ENCODE data around the gene GJA3. TPM values are rescaled to one million over a fixed set of nuclear protein-coding genes. Genes with fewer than 3 reads are reported as not detected.

The GJA3 gene
- total and polyA plus RNA-seq, 2 donors (not counting 1 experiment from before 2014, with no cell fraction given) = 0.33 to 0.44 TPM

GRCh38 chr13:20121159-20121525, 39.7 kb downstream of the GJA3 start:
- no peaks in the 10 kb centered on the region for H3K27me3 ChIP-seq (ENCODE audit: control insufficient read depth, insufficient read depth, low read length)
- peak overlapping the region in 1 of 4 experiments; percentile 45 for H3K4me3 ChIP-seq (replicated peaks in 1 of 4; ENCODE audit: control extremely low read depth in 1 of 4, insufficient read depth in 1 of 4, low read depth in 3 of 4, low read length in 4 of 4)
- TF ChIP-seq EZH2 (IDR thresholded peaks at IDR 0.05; ENCODE audit: low read length, missing control alignments) (no peak), CTCF (conservative IDR thresholded peaks at IDR 0.05 in 1 of 2, IDR thresholded peaks at IDR 0.05 in 1 of 2; ENCODE audit: low read depth in 1 of 2, low read length in 2 of 2) (no peak)
- no peak overlapping the region for H3K4me2 ChIP-seq (ENCODE audit: extremely low read depth, insufficient read depth, low read length)
- H4K20me1 ChIP-seq (ENCODE audit: control insufficient read depth, extremely low read depth, insufficient read depth, low read length) = no peaks in the 10 kb centered on the region
- no peaks in the 10 kb centered on the region for H3K9me3 ChIP-seq (ENCODE audit: control insufficient read depth, insufficient read depth, low read depth, low read length)
- peaks cover 10% of the 10 kb centered on the region for H3K4me1 ChIP-seq (ENCODE audit: control insufficient read depth, extremely low read depth, insufficient read depth, low read length)
- no peak overlapping the region for H3K9ac ChIP-seq (ENCODE audit: insufficient read depth, low read length)
- DNase-seq (ENCODE audit: low read depth in 2 of 2) = peak in 1 of 2 donors; percentile 39
- no peaks in the 10 kb centered on the region for H3K36me3 ChIP-seq (ENCODE audit: control insufficient read depth, insufficient read depth, low read length)
- H3K27ac ChIP-seq (ENCODE audit: insufficient read depth, low read length) = no peak overlapping the region
- H2AFZ ChIP-seq (ENCODE audit: low read length) = no peak overlapping the region
- H3K79me2 ChIP-seq (ENCODE audit: control insufficient read depth, insufficient read depth, low read length) = no peaks in the 10 kb centered on the region

GRCh38 chr13:20119960-20120359, 40.9 kb downstream of the GJA3 start:
- no peaks in the 10 kb centered on the region for H3K79me2 ChIP-seq (ENCODE audit: control insufficient read depth, insufficient read depth, low read length)
- H4K20me1 ChIP-seq (ENCODE audit: control insufficient read depth, extremely low read depth, insufficient read depth, low read length) = no peaks in the 10 kb centered on the region
- peaks cover 5% of the 10 kb centered on the region for H3K4me1 ChIP-seq (ENCODE audit: control insufficient read depth, extremely low read depth, insufficient read depth, low read length)
- no peak overlapping the region for H3K27ac ChIP-seq (ENCODE audit: insufficient read depth, low read length)
- H3K9me3 ChIP-seq (ENCODE audit: control insufficient read depth, insufficient read depth, low read depth, low read length) = no peaks in the 10 kb centered on the region
- no peak for TF ChIP-seq EZH2 (IDR thresholded peaks at IDR 0.05; ENCODE audit: low read length, missing control alignments)
- TF ChIP-seq CTCF (conservative IDR thresholded peaks at IDR 0.05 in 1 of 2, IDR thresholded peaks at IDR 0.05 in 1 of 2; ENCODE audit: low read depth in 1 of 2, low read length in 2 of 2) = no peak
- H3K27me3 ChIP-seq (ENCODE audit: control insufficient read depth, insufficient read depth, low read length) = no peaks in the 10 kb centered on the region
- DNase-seq (ENCODE audit: low read depth in 2 of 2) = no peak
- no peak overlapping the region for H2AFZ ChIP-seq (ENCODE audit: low read length)
- H3K36me3 ChIP-seq (ENCODE audit: control insufficient read depth, insufficient read depth, low read length) = no peaks in the 10 kb centered on the region
- H3K4me3 ChIP-seq (replicated peaks in 1 of 4; ENCODE audit: control extremely low read depth in 1 of 4, insufficient read depth in 1 of 4, low read depth in 3 of 4, low read length in 4 of 4) = peak overlapping the region in 1 of 4 experiments; percentile 45
- H3K9ac ChIP-seq (ENCODE audit: insufficient read depth, low read length) = no peak overlapping the region
- peak overlapping the region; percentile 29 for H3K4me2 ChIP-seq (ENCODE audit: extremely low read depth, insufficient read depth, low read length)

- no peak for TF ChIP-seq CTCF (conservative IDR thresholded peaks at IDR 0.05 in 1 of 2, IDR thresholded peaks at IDR 0.05 in 1 of 2; ENCODE audit: low read depth in 1 of 2, low read length in 2 of 2)
- no peak for TF ChIP-seq EZH2 (IDR thresholded peaks at IDR 0.05; ENCODE audit: low read length, missing control alignments)
- H2AFZ ChIP-seq (ENCODE audit: low read length) = peak overlapping the region; percentile 89
- no peaks in the 10 kb centered on the region for H3K9me3 ChIP-seq (ENCODE audit: control insufficient read depth, insufficient read depth, low read depth, low read length)
- H3K79me2 ChIP-seq (ENCODE audit: control insufficient read depth, insufficient read depth, low read length) = no peaks in the 10 kb centered on the region
- H3K27ac ChIP-seq (ENCODE audit: insufficient read depth, low read length) = peak overlapping the region; percentile 62
- H3K4me1 ChIP-seq (ENCODE audit: control insufficient read depth, extremely low read depth, insufficient read depth, low read length) = peaks cover 2% of the 10 kb centered on the region
- no peaks in the 10 kb centered on the region for H3K36me3 ChIP-seq (ENCODE audit: control insufficient read depth, insufficient read depth, low read length)
- no peaks in the 10 kb centered on the region for H4K20me1 ChIP-seq (ENCODE audit: control insufficient read depth, extremely low read depth, insufficient read depth, low read length)
- no peaks in the 10 kb centered on the region for H3K27me3 ChIP-seq (ENCODE audit: control insufficient read depth, insufficient read depth, low read length)
- H3K4me2 ChIP-seq (ENCODE audit: extremely low read depth, insufficient read depth, low read length) = peak overlapping the region; percentile 83
- peak; percentile 57 to 59 for DNase-seq (ENCODE audit: low read depth in 2 of 2)
- peak overlapping the region; percentile 27 to 56 (median 42) for H3K4me3 ChIP-seq (replicated peaks in 1 of 4; ENCODE audit: control extremely low read depth in 1 of 4, insufficient read depth in 1 of 4, low read depth in 3 of 4, low read length in 4 of 4)
- H3K9ac ChIP-seq (ENCODE audit: insufficient read depth, low read length) = peak overlapping the region; percentile 60
Measured at GRCh38 chr13:20118268-20119140, 42.3 kb downstream of the GJA3 start.
